DMS114 treated with DMSO at 0.1 percent for 48 hours (cell line): ENCODE results near the gene FAM163B.

ENCODE experiments used
- DNase-seq: peaks from one replicate; lab custom pipeline; 2025; ENCODE audit not compliant: unreplicated experiment; lab: John Stamatoyannopoulos, UW

FAM163B gene

DNA sequence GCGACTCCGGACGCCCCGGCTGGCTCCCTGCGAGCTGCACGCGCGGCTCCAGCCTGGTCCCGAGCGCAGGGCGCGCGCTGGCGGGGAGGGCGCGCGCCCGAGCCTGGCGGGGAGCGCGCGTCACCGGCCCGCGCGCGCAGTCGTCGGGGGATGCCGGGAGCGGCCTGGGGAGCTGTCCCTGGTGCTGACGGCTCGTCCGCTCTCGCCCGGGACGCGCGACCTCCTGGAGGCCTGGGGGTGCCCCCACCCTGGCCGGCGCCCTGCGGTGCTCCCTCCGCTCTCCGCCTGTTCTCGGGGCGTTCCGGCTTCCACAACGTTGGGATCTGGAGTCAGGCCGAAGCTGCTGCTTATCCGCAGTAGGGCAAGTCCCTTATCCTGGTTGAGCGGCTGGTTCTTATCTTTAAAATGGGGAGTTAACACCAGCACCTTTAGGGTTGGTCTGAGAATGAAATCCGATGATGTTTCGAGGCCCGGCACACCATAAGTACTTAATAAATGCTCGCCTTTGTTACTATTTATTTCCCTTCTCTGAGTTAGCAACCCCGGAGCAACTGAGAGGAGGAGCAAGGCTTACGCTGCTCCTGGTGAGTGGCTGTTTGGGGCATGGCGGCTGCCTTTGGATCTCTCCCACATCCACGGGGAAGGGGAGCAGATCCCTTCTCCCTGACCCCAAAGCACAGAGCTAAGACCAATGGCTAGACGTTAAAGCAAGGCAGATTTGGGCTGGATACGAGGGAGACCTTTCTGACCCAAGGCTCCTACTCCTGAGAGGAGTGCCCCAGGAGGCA lies at the start of gene FAM163B:
Gene FAM163B (minus strand): TSS at position 79 of the 788 bp plus-strand sequence. CDS start 29,166 bp downstream, outside the sequence.
- DNase-seq: no peak

DNA sequence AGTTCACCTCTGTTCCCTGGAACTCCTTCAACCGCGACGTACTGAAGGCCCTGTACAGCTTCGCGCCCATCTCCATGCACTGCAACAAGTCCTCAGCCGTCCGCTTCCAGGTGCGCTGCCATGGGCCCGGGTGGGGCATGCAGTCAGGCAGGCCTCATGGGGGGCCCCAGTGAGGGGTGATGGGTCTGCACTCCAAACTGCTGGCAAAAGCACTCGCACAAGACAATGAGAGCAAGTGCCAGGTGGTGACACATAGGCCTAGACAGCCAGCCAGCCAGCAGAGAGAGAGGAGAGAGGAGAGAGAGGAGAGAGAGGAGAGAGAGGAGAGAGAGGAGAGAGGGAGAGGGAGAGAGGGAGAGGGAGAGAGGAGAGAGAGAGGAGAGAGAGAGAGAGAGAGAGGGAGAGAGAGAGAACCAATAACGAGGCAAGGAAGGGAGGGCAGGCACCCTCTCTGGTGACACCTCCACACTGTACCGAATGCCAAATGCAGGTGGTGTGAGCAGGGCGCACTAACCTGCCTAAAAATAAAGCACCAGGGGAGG lies 48.0 kb upstream of the FAM163B start:
- no peak for DNase-seq

- no peak for DNase-seq
Measured at GRCh38 chr9:133656211-133657119, 47.3 kb upstream of the FAM163B start.

DNA sequence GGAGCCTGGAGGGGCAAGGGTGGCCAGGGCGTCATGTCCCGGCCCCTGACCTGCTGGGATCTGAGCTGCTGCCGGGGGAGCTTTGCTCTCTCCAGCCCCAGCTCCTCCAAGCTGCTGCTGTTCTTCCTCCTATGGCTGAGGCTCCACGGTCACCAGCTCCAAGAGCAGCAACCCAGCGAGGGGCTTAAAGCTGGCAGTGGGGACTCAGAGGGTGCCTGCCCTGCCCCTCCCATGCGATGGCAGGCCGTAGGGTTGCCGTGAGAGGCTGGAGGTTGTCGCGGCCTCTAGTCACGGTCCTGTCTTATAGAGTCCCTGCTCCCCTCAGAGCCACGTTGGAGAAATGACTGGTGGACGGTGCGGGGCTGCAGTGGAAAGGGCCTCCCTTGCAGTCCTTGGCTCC lies 46.5 kb upstream of the FAM163B start:
- no peak for DNase-seq

GRCh38 chr9:133654736-133655657 lies 45.8 kb upstream of the FAM163B start:
- no peak for DNase-seq

GRCh38 chr9:133653638-133654037 lies 44.4 kb upstream of the FAM163B start:
- no peak for DNase-seq

GRCh38 chr9:133650026-133650425 lies 40.8 kb upstream of the FAM163B start:
- no peak for DNase-seq

GRCh38 chr9:133649194-133649593 lies 40.0 kb upstream of the FAM163B start:
- DNase-seq: no peak

DNA sequence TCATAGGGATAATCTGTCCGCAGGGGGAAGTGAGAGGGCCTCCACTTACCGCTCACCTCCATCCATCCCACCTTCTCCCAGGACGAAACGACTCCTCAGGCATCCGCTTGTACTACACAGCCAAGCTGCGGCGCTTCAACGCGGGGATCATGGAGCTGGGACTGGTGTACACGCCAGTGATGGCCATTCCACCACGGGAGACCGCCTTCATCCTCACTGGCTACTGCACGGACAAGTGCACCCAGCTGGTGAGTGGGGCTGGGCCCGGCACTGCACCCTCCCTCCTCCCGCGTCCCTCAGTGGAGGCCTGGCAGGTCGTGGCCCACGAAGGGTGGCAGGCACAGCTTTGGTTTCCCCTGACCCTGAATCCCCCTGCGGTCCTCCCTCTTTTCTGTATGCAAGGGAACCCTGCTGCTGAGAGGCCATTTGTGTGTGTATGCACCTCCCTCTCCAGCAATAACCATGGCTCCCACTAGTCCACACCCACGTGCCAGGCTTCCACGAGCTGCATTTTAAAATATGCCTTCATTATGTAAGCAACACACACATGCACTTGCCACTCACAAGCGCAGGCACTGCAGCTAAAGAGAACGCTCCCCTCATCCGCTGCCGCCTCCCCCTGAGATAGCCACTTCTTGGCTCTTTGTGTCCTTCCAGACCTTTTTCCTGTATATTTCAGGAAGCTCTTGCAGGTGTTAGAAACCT lies 38.7 kb upstream of the FAM163B start:
- DNase-seq: no peak

DNA sequence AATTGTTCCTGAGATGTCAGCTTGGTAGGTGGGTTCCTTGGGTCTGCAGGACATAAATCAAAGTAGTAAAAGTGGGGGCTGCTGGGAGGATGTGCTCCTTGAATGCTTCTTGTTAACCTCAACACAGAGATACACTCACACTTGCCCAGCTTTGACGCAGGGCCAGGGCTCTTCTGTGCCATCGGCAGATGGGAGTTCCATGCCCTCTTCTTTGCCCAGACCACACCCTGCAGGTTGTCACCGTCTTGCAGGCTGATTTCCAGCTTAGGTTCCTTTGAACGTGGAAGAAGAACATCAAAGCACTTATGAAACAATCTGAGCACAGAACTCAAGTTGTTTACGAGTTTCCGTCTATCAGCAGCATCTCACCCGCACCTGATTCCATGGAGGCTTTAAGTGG lies 38.0 kb upstream of the FAM163B start:
- no peak for DNase-seq

- no peak for DNase-seq
Measured at GRCh38 chr9:133645021-133645765, 36.0 kb upstream of the FAM163B start.

DNA sequence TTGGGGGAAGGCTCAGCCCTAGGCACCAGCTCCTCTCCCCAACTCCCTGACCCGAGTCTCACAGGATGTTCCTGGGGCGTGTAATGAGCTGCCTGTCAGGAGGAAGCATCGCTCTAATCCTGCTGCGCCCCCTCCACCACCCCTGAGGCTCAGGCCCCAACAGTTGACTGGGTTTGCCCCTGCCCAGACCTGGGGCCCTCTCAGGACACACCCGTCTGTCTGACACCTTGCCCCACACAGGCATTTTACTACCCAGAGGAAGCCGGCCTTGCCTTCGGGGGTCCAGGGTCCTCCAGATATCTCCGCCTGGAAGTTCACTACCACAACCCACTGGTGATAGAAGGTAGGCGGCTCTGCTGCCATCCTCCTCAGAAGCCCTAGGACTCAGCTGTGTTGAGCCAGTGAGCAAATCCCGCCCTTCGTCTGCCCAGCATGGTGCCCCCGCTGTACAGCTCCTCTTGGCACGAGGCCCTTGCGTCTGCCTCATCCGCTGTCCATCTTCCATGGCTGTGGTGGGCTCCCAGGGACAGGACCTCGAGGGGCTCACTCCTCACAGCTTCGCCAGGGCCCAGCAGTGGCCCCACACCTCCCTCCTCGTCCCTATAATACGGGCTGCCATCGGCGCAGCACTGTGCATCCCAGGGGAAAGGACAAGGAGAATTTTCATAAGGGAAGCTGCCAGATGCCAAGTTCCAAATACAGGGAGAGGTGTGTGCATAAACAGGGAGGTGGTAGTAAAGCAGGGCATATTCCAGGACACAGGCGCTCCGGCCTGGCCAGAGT lies 35.0 kb upstream of the FAM163B start:
- DNase-seq: no peak

DNA sequence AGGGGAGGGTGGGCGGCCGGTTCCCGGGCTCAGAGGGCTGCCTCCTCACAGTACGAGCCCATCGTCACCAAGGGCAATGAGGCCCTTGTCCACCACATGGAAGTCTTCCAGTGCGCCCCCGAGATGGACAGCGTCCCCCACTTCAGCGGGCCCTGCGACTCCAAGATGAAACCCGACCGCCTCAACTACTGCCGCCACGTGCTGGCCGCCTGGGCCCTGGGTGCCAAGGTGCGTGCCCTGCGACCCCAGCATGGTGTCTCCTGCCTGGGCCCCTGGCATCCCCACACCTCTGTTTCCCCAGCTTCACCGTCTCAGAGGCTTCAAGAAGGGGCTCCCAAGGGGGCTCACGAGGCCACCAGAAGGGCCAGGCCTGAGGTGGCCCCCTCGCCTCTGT lies 34.2 kb upstream of the FAM163B start:
- DNase-seq: no peak

DNA sequence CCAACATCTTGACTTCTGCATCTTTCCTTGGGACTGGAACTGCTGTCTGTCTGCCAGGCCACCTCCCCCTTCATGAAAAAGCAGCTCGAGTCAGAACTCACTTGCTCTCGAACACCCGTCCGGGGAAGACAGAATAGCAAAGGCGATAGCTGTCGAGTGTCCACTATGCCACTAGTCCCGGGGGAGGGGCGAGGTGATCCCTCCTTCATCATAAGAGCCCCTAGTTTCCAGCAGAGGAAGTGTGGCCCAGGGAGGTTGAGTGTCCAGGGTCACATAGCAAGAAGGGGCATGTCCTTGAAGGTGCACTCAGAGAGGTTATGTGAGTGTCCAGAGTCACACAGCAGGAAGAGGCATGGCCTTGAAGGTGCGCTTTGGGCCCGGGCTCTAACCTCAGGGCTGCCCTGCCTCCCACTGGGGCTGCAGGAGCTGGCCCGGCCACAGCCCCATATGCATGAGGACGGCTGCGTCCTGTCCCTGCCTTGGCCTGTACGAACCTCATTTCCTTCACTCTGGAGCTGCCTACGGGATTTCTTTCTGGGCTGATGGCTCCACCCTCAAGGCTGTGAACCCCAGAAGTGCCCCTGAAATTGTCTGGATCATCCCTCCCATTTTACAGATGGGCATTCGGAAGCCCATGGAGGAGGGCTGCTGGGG lies 33.6 kb upstream of the FAM163B start:
- DNase-seq: no peak

DNA sequence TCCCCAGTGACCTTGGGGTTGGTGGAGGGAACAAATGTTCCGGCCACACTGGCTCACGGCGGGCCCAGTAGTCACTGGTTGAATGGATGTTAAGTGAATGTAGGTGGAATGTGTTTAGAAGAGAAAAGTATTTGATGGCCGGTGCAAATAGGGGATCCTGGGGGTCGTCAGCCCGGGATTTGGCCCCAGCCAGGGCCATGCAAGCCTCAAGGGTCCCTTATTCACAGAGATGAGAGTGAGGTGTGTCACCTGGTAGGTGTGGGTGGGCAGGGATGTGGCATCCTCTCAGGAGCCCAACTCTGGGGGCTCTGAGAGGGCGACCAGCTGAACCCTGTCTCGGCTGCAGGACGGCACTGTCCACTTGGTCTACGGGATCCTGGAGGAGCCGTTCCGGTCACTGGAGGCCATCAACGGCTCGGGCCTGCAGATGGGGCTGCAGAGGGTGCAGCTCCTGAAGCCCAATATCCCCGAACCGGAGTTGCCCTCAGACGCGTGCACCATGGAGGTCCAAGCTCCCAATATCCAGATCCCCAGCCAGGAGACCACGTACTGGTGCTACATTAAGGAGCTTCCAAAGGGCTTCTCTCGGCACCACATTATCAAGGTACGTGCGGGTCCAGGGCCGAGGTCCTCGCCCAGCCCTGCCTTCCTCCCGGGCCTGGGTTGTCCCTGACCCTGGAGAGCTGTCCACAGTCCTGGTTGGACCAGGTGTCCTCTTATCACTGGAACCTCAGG lies 32.8 kb upstream of the FAM163B start:
- no peak for DNase-seq

GRCh38 chr9:133641396-133641655 lies 32.1 kb upstream of the FAM163B start:
- no peak for DNase-seq

DNA sequence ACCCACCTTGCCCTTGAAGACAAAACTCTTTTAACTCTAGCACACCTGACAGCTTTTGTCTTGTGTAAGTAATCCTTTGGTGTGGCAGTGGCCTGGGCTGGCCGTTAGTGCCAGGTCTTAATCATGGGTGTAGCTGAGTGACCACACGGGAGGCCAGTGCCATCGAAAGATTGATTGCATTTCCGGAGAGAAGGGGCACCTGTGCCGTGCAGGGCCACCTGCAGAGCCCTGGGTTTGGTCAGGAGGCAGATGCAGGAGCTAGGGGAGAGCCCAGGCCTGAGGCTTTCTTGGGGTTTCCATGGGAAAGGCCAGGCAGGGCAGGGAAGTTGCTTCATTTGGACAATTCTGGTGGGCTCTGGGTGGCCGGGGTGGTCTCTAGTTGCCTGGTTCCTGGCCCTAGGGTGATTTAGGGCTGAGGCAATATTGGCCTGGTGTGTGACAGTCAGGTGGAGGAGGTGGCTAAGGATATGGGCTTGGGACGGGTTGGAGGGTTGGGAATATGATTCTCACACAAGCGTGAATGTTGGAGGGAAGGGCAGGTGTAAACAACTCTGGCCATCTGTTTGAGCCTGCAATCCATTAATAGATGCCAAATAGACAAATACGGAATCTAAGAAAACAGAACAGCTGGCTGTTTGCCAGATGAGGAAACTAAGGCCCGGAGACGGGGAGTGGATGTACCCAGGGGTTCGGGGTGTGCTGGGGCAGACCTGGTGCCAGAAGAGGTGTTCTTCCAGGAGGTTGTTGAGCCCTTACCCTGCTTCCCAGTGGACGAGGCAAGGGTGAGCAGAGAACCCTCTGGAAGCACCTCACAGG lies 31.6 kb upstream of the FAM163B start:
- DNase-seq: no peak
